Activated CD8-positive, alpha-beta T cell treated with anti-CD3 and anti-CD28 coated beads, Interleukin-2, amount 10 ng/mL, durations not matched to agents 7 days and 5 days (primary cell): ENCODE results near the gene CD83. TPM values are rescaled to one million over a fixed set of nuclear protein-coding genes. Genes with fewer than 3 reads are reported as not detected.
"Not testable (repeated sequence)": the region's sequence is repeated elsewhere in the genome, so short reads cannot be mapped to it uniquely, and the experiment has no call there.

Experiments
- ATAC-seq: fragments of 150-1000 bp; cut with Tn5 transposase; one replicate; pipeline ENCODE4 v1.10.0; 2021; ENCODE audit warnings: moderate library complexity
- CTCF ChIA-PET: fragments of 350-600 bp; sonication (Branson Sonifier 250); formaldehyde crosslinking; loops from one replicate; lab custom pipeline; 2021; ENCODE audit warnings: antibody characterized with exemption; lab: Charles Lee
- POLR2A ChIA-PET: fragments of 350-600 bp; sonication (Branson Sonifier 250); formaldehyde crosslinking; loops from one replicate; lab custom pipeline; 2021; ENCODE audit warnings: antibody characterized with exemption; lab: Charles Lee
- DNase-seq: peaks from one replicate; pipeline ENCODE4 v3.0.0-alpha.2; 2020
- H3K27ac Mint-ChIP-seq: one replicate; pipeline ENCODE4 v1.8.0; 2021; ENCODE audit warnings: mild to moderate bottlenecking, mixed read lengths
- H3K27me3 Mint-ChIP-seq: one replicate; pipeline ENCODE4 v1.8.0; 2021; ENCODE audit warnings: low read depth, mixed read lengths
- H3K36me3 Mint-ChIP-seq: one replicate; pipeline ENCODE4 v1.8.0; 2021; ENCODE audit warnings: low read depth, mixed read lengths
- H3K4me1 Mint-ChIP-seq: one replicate; pipeline ENCODE4 v1.8.0; 2021; ENCODE audit warnings: low read depth, mixed read lengths
- H3K4me3 Mint-ChIP-seq: one replicate; pipeline ENCODE4 v1.8.0; 2021; ENCODE audit warnings: mild to moderate bottlenecking, mixed read lengths
- H3K9me3 Mint-ChIP-seq: one replicate; pipeline ENCODE4 v1.8.0; 2022; ENCODE audit warnings: mixed read lengths; ENCODE audit not compliant: insufficient read depth
- total RNA-seq, 2 experiments: library from RNA; stranded (reverse); gene quantifications; one replicate each; pipeline ENCODE4 v1.2.3, GENCODE V29; 2021

CD83 gene, protein sequence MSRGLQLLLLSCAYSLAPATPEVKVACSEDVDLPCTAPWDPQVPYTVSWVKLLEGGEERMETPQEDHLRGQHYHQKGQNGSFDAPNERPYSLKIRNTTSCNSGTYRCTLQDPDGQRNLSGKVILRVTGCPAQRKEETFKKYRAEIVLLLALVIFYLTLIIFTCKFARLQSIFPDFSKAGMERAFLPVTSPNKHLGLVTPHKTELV
- 10 to 100 TPM; 10.0 to 10.1 TPM for total RNA-seq

DNA sequence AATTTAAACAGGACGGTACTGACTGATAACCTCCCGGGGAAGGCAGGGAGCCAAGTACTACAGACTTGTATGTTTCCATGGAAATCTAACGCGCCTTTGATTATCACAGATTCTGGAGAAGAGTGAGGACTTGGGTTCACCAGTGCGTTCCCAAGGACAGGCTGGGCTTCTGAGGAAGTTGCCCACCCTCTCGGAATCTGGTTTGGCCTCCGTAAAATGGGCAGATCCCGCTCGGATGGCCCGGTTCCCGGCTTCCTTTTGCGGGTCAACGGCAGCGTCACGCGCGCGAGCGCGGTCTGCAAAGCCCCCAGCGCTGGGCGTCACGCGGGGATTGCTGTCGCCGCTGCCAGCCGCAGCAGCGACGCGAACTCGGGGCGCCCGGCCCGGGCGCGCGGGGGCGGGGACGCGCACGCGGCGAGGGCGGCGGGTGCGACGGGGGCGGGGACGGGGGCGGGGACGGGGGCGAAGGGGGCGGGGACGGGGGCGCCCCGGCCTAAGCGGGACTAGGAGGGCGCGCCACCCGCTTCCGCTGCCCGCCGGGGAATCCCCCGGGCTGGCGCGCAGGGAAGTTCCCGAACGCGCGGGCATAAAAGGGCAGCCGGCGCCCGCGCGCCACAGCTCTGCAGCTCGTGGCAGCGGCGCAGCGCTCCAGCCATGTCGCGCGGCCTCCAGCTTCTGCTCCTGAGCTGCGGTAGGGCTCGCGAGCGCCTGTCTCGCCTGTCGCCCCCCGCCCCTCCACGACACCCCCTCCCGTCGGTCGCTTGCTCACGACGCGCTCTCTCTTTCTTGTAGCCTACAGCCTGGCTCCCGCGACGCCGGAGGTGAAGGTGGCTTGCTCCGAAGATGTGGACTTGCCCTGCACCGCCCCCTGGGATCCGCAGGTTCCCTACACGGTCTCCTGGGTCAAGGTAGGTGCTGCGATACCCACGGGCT is at the start of gene CD83:
Gene CD83 (plus strand): TSS at position 615 of the 933 bp plus-strand sequence. CDS start 40 bp downstream, at position 655.
- DNase-seq, result peak; percentile 82
- ChIA-PET CTCF (interaction anchor here (1.1 kb wide), 2 partner anchors 9 to 43 kb away, joined by 3 read pairs; no protein-coding TSS in a partner anchor), POLR2A (interaction anchor here (1.0 to 2.7 kb wide), 2 partner anchors 9 to 12 kb away, joined by 5 to 6 read pairs; no protein-coding TSS in a partner anchor)
- Mint-ChIP-seq H3K27me3 (peaks cover 9% of the 10 kb centered on the region), H3K36me3 (peaks cover 21% of the 10 kb centered on the region), H3K4me3 (peak within 1 kb of the TSS; percentile 90), H3K4me1 (peaks cover 32% of the 10 kb centered on the region), H3K27ac (peak within 1 kb of the TSS; percentile 90), H3K9me3 (no peaks in the 10 kb centered on the region)
- peak; percentile 96 for ATAC-seq

DNA sequence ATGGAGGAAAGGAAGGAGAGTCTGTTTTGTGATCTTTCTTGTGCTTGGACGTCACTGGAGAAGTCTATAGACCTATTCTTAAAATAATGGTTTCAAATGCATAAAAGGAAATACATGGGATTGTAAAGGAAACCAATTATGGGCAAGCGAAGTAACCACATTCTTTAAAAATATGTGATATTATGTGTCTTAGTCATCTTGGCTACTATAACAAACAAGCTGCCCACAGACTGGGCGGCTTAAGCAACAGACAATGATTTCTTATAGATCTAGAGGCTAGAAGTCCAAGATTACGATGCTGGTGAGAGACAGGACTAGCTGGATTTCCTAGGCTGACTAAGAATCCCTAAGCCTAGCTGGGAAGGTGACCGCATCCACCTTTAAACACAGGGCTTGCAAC is 49.4 kb upstream of the CD83 start:
- no peak for ATAC-seq
- ChIA-PET CTCF (interaction anchor here (0.9 to 10.0 kb wide), 12 partner anchors 9 to 272 kb away, joined by 3 to 101 read pairs (median 16); partner anchors contain the start of gene RNF182), POLR2A (no interaction called here)
- no peaks in the 10 kb centered on the region for H3K36me3 Mint-ChIP-seq
- no peak overlapping the region for H3K27ac Mint-ChIP-seq
- no peak for DNase-seq
- H3K4me1 Mint-ChIP-seq, result peaks cover 17% of the 10 kb centered on the region
- peaks cover 9% of the 10 kb centered on the region for H3K27me3 Mint-ChIP-seq
- no peaks in the 10 kb centered on the region for H3K9me3 Mint-ChIP-seq
- no peak overlapping the region for H3K4me3 Mint-ChIP-seq

DNA sequence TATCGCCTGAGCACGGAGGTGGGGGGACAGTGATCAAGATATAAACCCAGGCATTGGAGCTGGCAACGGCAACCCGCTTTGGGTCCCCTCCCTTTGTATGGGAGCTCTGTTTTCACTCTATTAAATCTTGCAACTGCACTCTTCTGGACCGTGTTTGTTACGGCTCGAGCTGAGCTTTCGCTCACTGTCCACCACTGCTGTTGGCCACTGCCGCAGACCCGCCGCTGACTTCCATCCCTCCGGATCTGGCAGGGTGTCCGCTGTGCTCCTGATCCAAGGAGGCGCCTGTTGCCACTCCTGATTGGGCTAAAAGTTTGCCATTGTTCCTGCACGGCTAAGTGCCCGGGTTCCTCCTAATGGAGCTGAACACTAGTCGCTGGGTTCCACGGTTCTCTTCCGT is 48.9 kb upstream of the CD83 start:
- no peak overlapping the region for H3K4me3 Mint-ChIP-seq
- H3K27ac Mint-ChIP-seq, result no peak overlapping the region
- H3K27me3 Mint-ChIP-seq, result peaks cover 9% of the 10 kb centered on the region
- H3K36me3 Mint-ChIP-seq, result no peaks in the 10 kb centered on the region
- DNase-seq, result no peak
- ChIA-PET CTCF (interaction anchor here (0.9 to 10.0 kb wide), 9 partner anchors 9 to 272 kb away, joined by 3 to 101 read pairs (median 13); no protein-coding TSS in a partner anchor), POLR2A (no interaction called here)
- no peaks in the 10 kb centered on the region for H3K9me3 Mint-ChIP-seq
- no peak for ATAC-seq
- H3K4me1 Mint-ChIP-seq, result peaks cover 17% of the 10 kb centered on the region

DNA sequence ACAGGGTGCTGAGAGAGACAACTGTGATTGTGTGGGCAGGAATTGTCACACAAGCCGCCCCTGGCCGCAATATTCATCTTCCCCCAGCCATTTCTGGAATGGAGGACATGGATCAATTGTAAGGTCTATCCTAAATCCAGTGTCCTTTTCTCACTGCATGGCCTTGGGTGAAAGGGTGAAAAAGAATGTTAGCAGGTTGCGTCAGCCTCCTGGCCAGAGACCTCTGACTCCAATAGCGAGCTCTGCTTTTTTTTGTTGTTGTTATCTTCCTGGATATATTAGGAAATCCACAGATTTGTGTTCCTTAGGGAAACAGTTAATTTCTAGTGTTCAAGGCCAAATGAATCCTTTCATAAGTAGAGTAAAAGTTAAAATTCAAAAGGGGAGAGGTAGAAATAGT is 47.1 kb upstream of the CD83 start:
- Mint-ChIP-seq H3K36me3 (no peaks in the 10 kb centered on the region), H3K27ac (no peak overlapping the region), H3K27me3 (peaks cover under 1% of the 10 kb centered on the region), H3K4me1 (peaks cover 33% of the 10 kb centered on the region), H3K9me3 (no peaks in the 10 kb centered on the region), H3K4me3 (no peak overlapping the region)
- no peak for ATAC-seq
- ChIA-PET POLR2A (no interaction called here), CTCF (no interaction called here)
- no peak for DNase-seq

DNA sequence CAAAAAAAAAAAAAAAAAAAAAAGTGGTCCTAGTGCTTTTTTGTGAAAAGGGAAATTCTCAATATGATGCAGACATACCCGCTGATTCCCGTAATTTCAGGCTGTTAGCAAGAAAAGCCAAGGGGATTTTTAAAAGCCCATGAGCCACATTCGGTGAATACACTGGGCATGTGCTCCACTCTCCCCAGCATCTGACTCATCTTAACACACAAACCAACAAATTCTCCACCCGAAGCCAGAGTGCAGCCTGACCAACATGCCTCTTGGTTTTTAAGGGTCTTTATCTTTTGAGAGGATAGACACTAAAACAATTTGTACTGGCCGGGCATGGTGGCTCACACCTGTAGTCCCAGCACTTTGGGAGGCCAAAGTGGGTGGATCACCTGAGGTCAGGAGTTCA is 45.5 kb upstream of the CD83 start:
- ChIA-PET POLR2A (no interaction called here), CTCF (interaction anchor here (0.8 kb wide), 1 partner anchor 198 kb away, joined by 3 read pairs; no protein-coding TSS in a partner anchor)
- DNase-seq (no peak), ATAC-seq (peak; percentile 37)
- Mint-ChIP-seq H3K4me1 (peaks cover 34% of the 10 kb centered on the region), H3K9me3 (no peaks in the 10 kb centered on the region), H3K36me3 (no peaks in the 10 kb centered on the region), H3K27me3 (no peaks in the 10 kb centered on the region), H3K4me3 (no peak overlapping the region), H3K27ac (no peak overlapping the region)

DNA sequence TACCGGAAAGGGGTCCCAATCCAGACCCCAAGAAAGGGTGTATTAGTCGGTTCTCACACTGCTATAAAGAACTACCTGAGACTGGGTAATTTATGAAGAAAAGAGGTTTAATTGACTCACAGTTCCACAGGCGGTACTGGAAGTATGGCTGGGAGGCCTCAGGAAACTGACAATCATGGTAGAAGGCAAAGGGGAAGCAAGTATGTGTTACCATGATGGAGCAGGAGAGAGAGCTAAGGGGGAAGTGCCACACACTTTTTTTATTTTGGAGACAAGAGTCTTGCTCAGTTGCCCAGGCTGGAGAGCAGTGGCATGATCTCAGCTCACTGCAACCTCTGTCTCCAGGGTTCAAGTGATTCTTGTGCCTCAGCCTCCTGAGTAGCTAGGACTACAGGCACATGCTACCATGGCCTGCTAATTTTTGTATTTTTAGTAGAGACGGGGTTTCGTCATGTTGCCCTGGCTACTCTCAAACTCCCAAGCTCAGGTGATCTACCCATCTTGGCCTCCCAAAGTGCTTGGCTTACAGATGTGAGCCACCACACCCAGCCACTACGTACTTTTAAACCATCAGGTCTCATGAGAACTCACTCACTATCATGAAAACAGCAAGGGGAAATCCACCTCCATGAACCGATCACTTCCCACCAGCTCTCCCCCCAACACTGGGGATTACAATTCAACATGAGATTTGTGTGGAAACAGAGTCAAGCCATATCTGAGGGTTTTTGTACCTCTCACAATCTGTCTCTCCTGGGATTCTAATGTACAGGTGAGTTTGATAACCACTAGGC is 43.8 kb upstream of the CD83 start:
- H3K36me3 Mint-ChIP-seq, H3K27ac Mint-ChIP-seq, H3K4me3 Mint-ChIP-seq, POLR2A ChIA-PET, H3K9me3 Mint-ChIP-seq, H3K27me3 Mint-ChIP-seq, ATAC-seq, DNase-seq: not testable (repeated sequence)
- H3K4me1 Mint-ChIP-seq, result peaks cover 29% of the 10 kb centered on the region
- CTCF ChIA-PET, result interaction anchor here (1.0 to 6.7 kb wide), 4 partner anchors 7 to 165 kb away, joined by 3 to 57 read pairs (median 8); partner anchors contain the start of gene CD83

DNA sequence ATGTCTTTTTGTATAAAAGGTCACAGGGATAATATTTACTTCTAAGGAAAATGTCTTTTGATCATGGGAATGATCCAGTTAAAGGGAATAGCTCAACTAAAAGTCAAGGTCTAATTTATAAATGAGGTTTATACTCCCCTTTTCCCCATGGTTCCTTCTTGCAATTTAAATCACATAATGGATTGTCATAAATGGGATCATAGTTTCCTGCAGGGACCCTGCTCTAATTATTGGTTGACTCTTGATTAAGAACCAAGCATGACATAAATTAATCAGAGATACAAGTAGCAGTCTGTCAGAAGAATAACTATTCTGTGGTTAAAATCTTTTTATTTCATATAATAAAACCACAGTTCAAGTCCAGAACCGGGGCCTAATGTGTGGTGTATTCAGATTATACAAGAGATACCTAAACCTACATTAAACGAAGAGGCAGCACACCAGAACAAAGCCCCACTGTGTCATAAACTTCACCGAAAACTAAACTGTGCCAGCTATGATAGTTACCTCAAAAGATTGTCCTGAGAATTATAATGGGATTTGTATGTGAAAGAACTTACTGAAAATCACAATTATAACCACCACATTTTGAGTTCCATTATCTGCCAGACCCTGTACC is 43.0 kb upstream of the CD83 start:
- no peaks in the 10 kb centered on the region for H3K27me3 Mint-ChIP-seq
- ChIA-PET POLR2A (interaction anchor here (0.6 kb wide), 1 partner anchor 1173 kb away, joined by 3 read pairs; no protein-coding TSS in a partner anchor), CTCF (interaction anchor here (0.7 to 6.7 kb wide), 9 partner anchors 8 to 279 kb away, joined by 3 to 57 read pairs (median 3); partner anchors contain the start of gene CD83)
- no peaks in the 10 kb centered on the region for H3K9me3 Mint-ChIP-seq
- H3K36me3 Mint-ChIP-seq, result no peaks in the 10 kb centered on the region
- H3K4me1 Mint-ChIP-seq, result peaks cover 29% of the 10 kb centered on the region
- no peak for DNase-seq
- H3K4me3 Mint-ChIP-seq, result peak overlapping the region; percentile 75
- H3K27ac Mint-ChIP-seq, result peak overlapping the region; percentile 87
- ATAC-seq, result peak; percentile 24

DNA sequence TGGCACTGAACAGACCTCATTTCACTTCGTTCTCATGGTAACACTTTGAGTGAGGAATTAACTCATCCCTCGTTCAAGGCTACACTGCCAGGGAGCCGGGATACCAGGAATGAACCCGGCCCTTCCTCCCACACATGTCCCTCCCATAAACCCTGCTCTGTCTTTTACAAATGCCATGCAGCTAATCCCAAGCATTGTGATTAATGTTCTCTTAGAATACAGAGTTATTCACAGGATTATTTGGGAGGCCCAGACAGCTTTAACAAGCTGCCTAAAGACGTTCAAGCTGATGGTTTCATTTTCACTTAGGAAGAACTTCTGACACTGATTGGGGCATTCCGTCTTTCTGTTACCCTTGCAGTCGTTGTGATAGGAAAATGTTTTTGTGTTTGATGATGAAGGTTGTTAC is 42.5 kb upstream of the CD83 start:
- Mint-ChIP-seq H3K4me3 (peak overlapping the region; percentile 75), H3K4me1 (peaks cover 29% of the 10 kb centered on the region), H3K27me3 (no peaks in the 10 kb centered on the region), H3K36me3 (no peaks in the 10 kb centered on the region), H3K9me3 (no peaks in the 10 kb centered on the region), H3K27ac (peak overlapping the region; percentile 87)
- ChIA-PET POLR2A (interaction anchor here (0.6 kb wide), 1 partner anchor 1172 kb away, joined by 3 read pairs; no protein-coding TSS in a partner anchor), CTCF (interaction anchor here (0.7 to 6.7 kb wide), 9 partner anchors 8 to 280 kb away, joined by 3 to 57 read pairs (median 3); partner anchors contain the start of gene CD83)
- ATAC-seq (peak; percentile 91), DNase-seq (peak; percentile 29)

DNA sequence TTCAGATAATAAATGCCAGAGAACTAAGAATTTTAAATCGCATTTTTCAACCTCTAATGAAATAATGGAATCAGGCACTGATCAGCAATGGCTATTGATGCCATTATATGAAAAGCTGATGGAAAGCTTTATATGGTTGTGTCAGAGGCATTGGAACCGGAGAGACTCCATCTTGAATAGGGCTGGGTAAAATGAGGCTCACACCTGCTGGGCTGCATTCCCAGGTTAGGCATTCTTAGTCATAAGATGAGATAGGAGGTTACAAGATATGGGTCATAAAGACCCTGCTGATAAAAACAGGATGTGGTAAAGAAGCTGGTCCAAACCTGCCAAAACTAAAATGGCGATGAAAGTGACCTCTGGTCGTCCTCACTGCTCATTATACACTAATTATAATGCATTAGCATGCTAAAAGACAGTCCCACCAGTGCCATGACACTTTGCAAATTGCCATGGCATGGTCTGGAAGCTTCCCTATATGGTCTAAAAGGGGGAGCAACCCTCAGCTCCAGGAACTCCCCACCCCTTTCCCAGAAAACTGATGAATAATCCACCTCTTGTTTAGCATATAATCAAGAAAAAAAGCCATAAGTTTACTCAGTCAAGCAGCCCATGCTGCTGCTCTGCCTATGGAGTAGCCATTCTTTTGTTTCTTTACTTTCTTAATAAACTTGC is 40.2 kb upstream of the CD83 start:
- H3K9me3 Mint-ChIP-seq, result no peaks in the 10 kb centered on the region
- ChIA-PET CTCF (interaction anchor here (0.6 to 6.7 kb wide), 5 partner anchors 9 to 204 kb away, joined by 3 to 57 read pairs (median 3); no protein-coding TSS in a partner anchor), POLR2A (no interaction called here)
- no peaks in the 10 kb centered on the region for H3K27me3 Mint-ChIP-seq
- H3K27ac Mint-ChIP-seq, result no peak overlapping the region
- DNase-seq (no peak), ATAC-seq (no peak)
- H3K4me1 Mint-ChIP-seq, result peaks cover 25% of the 10 kb centered on the region
- H3K4me3 Mint-ChIP-seq, result no peak overlapping the region
- H3K36me3 Mint-ChIP-seq, result no peaks in the 10 kb centered on the region

DNA sequence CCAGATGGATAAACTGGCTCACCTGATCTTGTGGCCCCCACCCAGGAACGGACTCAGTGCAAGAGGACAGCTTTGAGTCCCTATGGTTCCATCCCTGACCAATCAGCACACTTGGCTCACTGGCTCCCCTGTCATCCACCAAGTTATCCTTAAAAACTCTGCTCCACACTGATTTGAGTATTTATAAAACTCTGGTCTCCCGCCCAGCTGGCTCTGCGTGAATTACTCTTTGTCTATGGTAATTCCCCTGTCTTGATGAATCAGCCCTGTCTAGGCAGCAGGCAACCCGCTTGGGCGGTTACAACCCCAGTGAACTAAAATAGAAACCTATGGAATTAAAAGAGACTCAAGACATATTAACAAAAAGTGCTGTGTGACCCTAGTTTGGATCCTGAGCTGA is 38.1 kb upstream of the CD83 start:
- DNase-seq, result no peak
- H3K27ac Mint-ChIP-seq, result no peak overlapping the region

More for the DNA sequence above, 38.1 kb upstream of the CD83 start:
- Mint-ChIP-seq H3K36me3 (no peaks in the 10 kb centered on the region), H3K27me3 (no peaks in the 10 kb centered on the region), H3K9me3 (no peaks in the 10 kb centered on the region), H3K4me3 (no peak overlapping the region), H3K4me1 (peaks cover 19% of the 10 kb centered on the region)
- CTCF ChIA-PET, result interaction anchor here (0.7 to 6.7 kb wide), 3 partner anchors 13 to 33 kb away, joined by 3 to 57 read pairs (median 3); no protein-coding TSS in a partner anchor
- POLR2A ChIA-PET, result no interaction called here
- ATAC-seq, result no peak
